ENCODE results near the gene GABBR2.

The GABBR2 gene

GRCh38 chr9:98378206-98378780, 330.4 kb downstream of the GABBR2 start:
- no peak overlapping the region for H3K4me3 ChIP-seq (ENCODE audit: low read depth, low read length)
- no peak for DNase-seq (ENCODE audit: low read depth)
- TF ChIP-seq, protein P1, sequence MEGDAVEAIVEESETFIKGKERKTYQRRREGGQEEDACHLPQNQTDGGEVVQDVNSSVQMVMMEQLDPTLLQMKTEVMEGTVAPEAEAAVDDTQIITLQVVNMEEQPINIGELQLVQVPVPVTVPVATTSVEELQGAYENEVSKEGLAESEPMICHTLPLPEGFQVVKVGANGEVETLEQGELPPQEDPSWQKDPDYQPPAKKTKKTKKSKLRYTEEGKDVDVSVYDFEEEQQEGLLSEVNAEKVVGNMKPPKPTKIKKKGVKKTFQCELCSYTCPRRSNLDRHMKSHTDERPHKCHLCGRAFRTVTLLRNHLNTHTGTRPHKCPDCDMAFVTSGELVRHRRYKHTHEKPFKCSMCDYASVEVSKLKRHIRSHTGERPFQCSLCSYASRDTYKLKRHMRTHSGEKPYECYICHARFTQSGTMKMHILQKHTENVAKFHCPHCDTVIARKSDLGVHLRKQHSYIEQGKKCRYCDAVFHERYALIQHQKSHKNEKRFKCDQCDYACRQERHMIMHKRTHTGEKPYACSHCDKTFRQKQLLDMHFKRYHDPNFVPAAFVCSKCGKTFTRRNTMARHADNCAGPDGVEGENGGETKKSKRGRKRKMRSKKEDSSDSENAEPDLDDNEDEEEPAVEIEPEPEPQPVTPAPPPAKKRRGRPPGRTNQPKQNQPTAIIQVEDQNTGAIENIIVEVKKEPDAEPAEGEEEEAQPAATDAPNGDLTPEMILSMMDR (IDR thresholded peaks at IDR 0.05; ENCODE audit: control insufficient read depth, extremely low read depth, insufficient read depth), result no peak

- TF ChIP-seq, protein P1 (IDR thresholded peaks at IDR 0.05; ENCODE audit: control insufficient read depth, extremely low read depth, insufficient read depth), result no peak
- DNase-seq (ENCODE audit: low read depth), result no peak
- no peak overlapping the region for H3K4me3 ChIP-seq (ENCODE audit: low read depth, low read length)
Observed at GRCh38 chr9:98375138-98375726, 333.5 kb downstream of the GABBR2 start.

DNA sequence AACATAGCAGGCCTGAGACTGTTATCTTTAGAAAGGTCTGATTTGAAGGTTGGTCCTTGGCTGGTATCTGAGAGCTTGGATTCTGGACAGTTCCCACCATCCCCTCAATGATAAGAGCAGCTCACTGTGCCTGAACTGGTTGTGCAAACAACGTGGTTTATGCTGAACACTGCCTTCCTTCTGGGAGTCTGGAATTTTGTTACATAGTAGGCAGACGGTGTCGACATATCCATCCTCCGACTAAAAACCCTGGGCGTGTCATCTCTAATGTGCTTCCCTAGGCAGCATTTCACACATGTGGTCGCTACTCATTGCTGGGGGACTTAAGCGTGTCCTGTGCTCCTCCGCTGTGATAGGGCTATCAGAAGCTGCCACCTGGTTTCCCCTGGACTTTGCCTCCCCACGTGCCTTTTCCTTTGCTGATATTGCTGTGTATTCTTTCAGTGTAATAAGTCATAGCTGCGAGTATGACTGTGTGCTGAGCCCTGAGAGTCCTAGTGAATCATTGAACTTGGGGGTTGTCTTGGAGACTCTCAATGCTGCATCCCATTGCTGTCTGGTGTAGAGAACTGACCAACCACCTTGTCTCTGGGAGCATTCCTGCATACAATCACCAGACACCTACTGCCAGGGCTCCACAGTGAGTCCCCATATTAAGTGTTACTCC, 334.2 kb downstream of the GABBR2 start:
- DNase-seq (ENCODE audit: low read depth), result no peak
- H3K4me3 ChIP-seq (ENCODE audit: low read depth, low read length), result no peak overlapping the region
- TF ChIP-seq, protein P1 (IDR thresholded peaks at IDR 0.05; ENCODE audit: control insufficient read depth, extremely low read depth, insufficient read depth), result no peak

DNA sequence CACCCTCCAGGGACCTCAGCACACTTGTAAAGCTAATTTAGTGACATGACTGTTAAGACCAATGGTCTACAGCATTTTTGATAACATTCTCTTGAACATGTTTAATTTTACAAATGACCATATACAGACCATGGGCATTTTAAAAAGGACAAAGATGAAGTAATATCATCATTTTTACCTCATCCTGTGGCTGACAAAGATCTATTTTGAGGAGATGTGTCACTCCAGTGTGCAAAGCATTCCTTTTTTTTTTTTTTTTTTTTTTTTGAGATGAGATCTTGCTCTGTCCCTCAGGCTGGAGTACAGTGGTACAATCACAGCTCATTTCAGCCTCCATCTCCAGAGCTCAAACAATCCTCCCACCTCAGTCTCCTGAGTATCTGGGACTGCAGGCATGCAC, 335.1 kb downstream of the GABBR2 start:
- TF ChIP-seq, protein P1 (IDR thresholded peaks at IDR 0.05; ENCODE audit: control insufficient read depth, extremely low read depth, insufficient read depth), result no peak
- no peak for DNase-seq (ENCODE audit: low read depth)
- H3K4me3 ChIP-seq (ENCODE audit: low read depth, low read length), result no peak overlapping the region

- H3K4me3 ChIP-seq (ENCODE audit: low read depth, low read length), result no peak overlapping the region
- DNase-seq (ENCODE audit: low read depth), result no peak
- TF ChIP-seq, protein P1 (IDR thresholded peaks at IDR 0.05; ENCODE audit: control insufficient read depth, extremely low read depth, insufficient read depth), result no peak
Observed at GRCh38 chr9:98372077-98372836, 336.5 kb downstream of the GABBR2 start.

DNA sequence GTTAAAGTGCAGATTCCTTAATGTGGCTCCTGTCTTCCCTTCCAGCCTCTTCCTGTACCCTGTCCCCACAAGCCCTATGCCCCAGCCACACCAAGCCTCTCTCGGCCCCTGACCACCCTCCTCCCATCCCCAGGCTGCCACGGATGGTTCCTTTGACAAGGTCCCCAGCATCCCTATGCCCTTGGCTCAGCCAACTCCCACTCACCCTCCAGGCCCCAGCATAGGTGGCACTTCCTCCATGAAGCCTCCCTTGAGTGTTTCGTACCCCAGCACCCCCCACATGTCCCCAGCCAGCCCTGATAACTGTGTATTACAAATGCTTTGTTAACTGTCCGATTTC, 337.8 kb downstream of the GABBR2 start:
- TF ChIP-seq, protein P1 (IDR thresholded peaks at IDR 0.05; ENCODE audit: control insufficient read depth, extremely low read depth, insufficient read depth), result no peak
- no peak overlapping the region for H3K4me3 ChIP-seq (ENCODE audit: low read depth, low read length)
- no peak for DNase-seq (ENCODE audit: low read depth)

All from LNCaP clone FGC (cell line).